IPS-15b (cell line): Measurements from ENCODE around the gene LIN7B.
A peak's percentile ranks its signal among the peaks of the same experiment; 100 is the strongest.

ENCODE experiments used
- H3K27me3 ChIP-seq: one replicate; pipeline ENCODE4 v1.6.1; 2013; ENCODE audit warnings: low read length; ENCODE audit not compliant: control insufficient read depth, insufficient read depth
- H3K36me3 ChIP-seq: one replicate; pipeline ENCODE4 v1.6.1; 2013; ENCODE audit warnings: low read length; ENCODE audit not compliant: control insufficient read depth, insufficient read depth
- H3K4me1 ChIP-seq: one replicate; pipeline ENCODE4 v1.6.1; 2013; ENCODE audit warnings: mild to moderate bottlenecking, low read length; ENCODE audit not compliant: control insufficient read depth, insufficient read depth
- H3K4me3 ChIP-seq: one replicate; pipeline ENCODE4 v1.5.1; 2013; ENCODE audit warnings: low read depth, low read length
- H3K9ac ChIP-seq: one replicate; pipeline ENCODE4 v1.6.1; 2013; ENCODE audit warnings: low read depth, mild to moderate bottlenecking, low read length
- H3K9me3 ChIP-seq: one replicate; pipeline ENCODE4 v1.6.1; 2013; ENCODE audit warnings: mild to moderate bottlenecking, low read length; ENCODE audit not compliant: control insufficient read depth, insufficient read depth

The LIN7B gene

GRCh38 chr19:49081273-49081672 is 32.9 kb upstream of the LIN7B start:
- Histone ChIP-seq H3K27me3 (no peaks in the 10 kb centered on the region), H3K4me1 (peaks cover under 1% of the 10 kb centered on the region), H3K4me3 (no peak overlapping the region), H3K36me3 (peaks cover 4% of the 10 kb centered on the region), H3K9ac (no peak overlapping the region), H3K9me3 (no peaks in the 10 kb centered on the region)

- Histone ChIP-seq H3K27me3 (no peaks in the 10 kb centered on the region), H3K36me3 (peaks cover 15% of the 10 kb centered on the region), H3K9ac (no peak overlapping the region), H3K9me3 (no peaks in the 10 kb centered on the region), H3K4me3 (peak overlapping the region; percentile 94), H3K4me1 (peaks cover 3% of the 10 kb centered on the region)
Measured at GRCh38 chr19:49084206-49085019, 29.8 kb upstream of the LIN7B start.

GRCh38 chr19:49085020-49085867 is 28.9 kb upstream of the LIN7B start, which contains the start of gene SNRNP70:
Gene SNRNP70 (plus strand): TSS chr19:49085451. CDS start chr19:49086415, 964 bp downstream.
- Histone ChIP-seq H3K9ac (peak within 1 kb of the TSS; percentile 94), H3K9me3 (no peaks in the 10 kb centered on the region), H3K36me3 (peaks cover 20% of the 10 kb centered on the region), H3K27me3 (no peaks in the 10 kb centered on the region), H3K4me1 (peaks cover 3% of the 10 kb centered on the region), H3K4me3 (peak within 1 kb of the TSS; percentile 94)

- H3K4me1 ChIP-seq: peaks cover 3% of the 10 kb centered on the region
- peak overlapping the region; percentile 94 for H3K9ac ChIP-seq
- no peaks in the 10 kb centered on the region for H3K27me3 ChIP-seq
- H3K9me3 ChIP-seq: no peaks in the 10 kb centered on the region
- peak overlapping the region; percentile 94 for H3K4me3 ChIP-seq
- peaks cover 25% of the 10 kb centered on the region for H3K36me3 ChIP-seq
Measured at GRCh38 chr19:49085868-49086232, 28.3 kb upstream of the LIN7B start.

- peak overlapping the region; percentile 94 for H3K9ac ChIP-seq
- no peaks in the 10 kb centered on the region for H3K9me3 ChIP-seq
- no peaks in the 10 kb centered on the region for H3K27me3 ChIP-seq
- peak overlapping the region; percentile 94 for H3K4me3 ChIP-seq
- peaks cover 3% of the 10 kb centered on the region for H3K4me1 ChIP-seq
- peaks cover 26% of the 10 kb centered on the region for H3K36me3 ChIP-seq
Measured at GRCh38 chr19:49086296-49086695, 27.9 kb upstream of the LIN7B start.

GRCh38 chr19:49091391-49092038 is 22.7 kb upstream of the LIN7B start:
- Histone ChIP-seq H3K9me3 (no peaks in the 10 kb centered on the region), H3K9ac (no peak overlapping the region), H3K4me3 (no peak overlapping the region), H3K27me3 (no peaks in the 10 kb centered on the region), H3K36me3 (peaks cover 55% of the 10 kb centered on the region), H3K4me1 (no peaks in the 10 kb centered on the region)

- Histone ChIP-seq H3K9me3 (no peaks in the 10 kb centered on the region), H3K4me1 (peaks cover 4% of the 10 kb centered on the region), H3K4me3 (no peak overlapping the region), H3K27me3 (no peaks in the 10 kb centered on the region), H3K36me3 (peaks cover 50% of the 10 kb centered on the region), H3K9ac (no peak overlapping the region)
Measured at GRCh38 chr19:49092686-49093085, 21.5 kb upstream of the LIN7B start.

GRCh38 chr19:49094505-49095482 is 19.4 kb upstream of the LIN7B start:
- H3K4me1 ChIP-seq: peaks cover 4% of the 10 kb centered on the region
- H3K9me3 ChIP-seq: no peaks in the 10 kb centered on the region
- peaks cover 60% of the 10 kb centered on the region for H3K36me3 ChIP-seq
- H3K27me3 ChIP-seq: no peaks in the 10 kb centered on the region
- H3K4me3 ChIP-seq: no peak overlapping the region
- H3K9ac ChIP-seq: peak overlapping the region; percentile 5

GRCh38 chr19:49097453-49098288 is 16.5 kb upstream of the LIN7B start:
- H3K9ac ChIP-seq: no peak overlapping the region
- H3K27me3 ChIP-seq: no peaks in the 10 kb centered on the region
- H3K36me3 ChIP-seq: peaks cover 60% of the 10 kb centered on the region
- H3K4me3 ChIP-seq: no peak overlapping the region
- peaks cover 4% of the 10 kb centered on the region for H3K4me1 ChIP-seq
- no peaks in the 10 kb centered on the region for H3K9me3 ChIP-seq

- Histone ChIP-seq H3K36me3 (peaks cover 68% of the 10 kb centered on the region), H3K9ac (no peak overlapping the region), H3K9me3 (no peaks in the 10 kb centered on the region), H3K4me1 (peaks cover 4% of the 10 kb centered on the region), H3K4me3 (no peak overlapping the region), H3K27me3 (no peaks in the 10 kb centered on the region)
Measured at GRCh38 chr19:49098795-49099194, 15.4 kb upstream of the LIN7B start.
